ENCODE results near the gene KDM4C.

- TF ChIP-seq CTCF (conservative IDR thresholded peaks at IDR 0.05 in 1 of 2, IDR thresholded peaks at IDR 0.05 in 1 of 2; ENCODE audit: low read depth in 1 of 2, low read length in 2 of 2), result no peak
- TF ChIP-seq EZH2 (IDR thresholded peaks at IDR 0.05; ENCODE audit: low read length, missing control alignments), result no peak
Observed at GRCh38 chr9:6735422-6735821, 22.4 kb upstream of the KDM4C start.
